ENCODE measurements around the gene BCAS1.

Gene BCAS1, protein sequence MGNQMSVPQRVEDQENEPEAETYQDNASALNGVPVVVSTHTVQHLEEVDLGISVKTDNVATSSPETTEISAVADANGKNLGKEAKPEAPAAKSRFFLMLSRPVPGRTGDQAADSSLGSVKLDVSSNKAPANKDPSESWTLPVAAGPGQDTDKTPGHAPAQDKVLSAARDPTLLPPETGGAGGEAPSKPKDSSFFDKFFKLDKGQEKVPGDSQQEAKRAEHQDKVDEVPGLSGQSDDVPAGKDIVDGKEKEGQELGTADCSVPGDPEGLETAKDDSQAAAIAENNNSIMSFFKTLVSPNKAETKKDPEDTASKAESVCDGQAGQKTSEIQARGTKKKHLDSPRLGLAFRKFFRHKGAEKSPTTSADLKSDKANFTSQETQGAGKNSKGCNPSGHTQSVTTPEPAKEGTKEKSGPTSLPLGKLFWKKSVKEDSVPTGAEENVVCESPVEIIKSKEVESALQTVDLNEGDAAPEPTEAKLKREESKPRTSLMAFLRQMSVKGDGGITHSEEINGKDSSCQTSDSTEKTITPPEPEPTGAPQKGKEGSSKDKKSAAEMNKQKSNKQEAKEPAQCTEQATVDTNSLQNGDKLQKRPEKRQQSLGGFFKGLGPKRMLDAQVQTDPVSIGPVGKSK

GRCh38 chr20:54070187-54070987, at the start of gene BCAS1:
BCAS1 (minus strand) TSS chr20:54070594; CDS start chr20:54058718, 11,876 bp downstream.
- DNase-seq: no peak

DNA sequence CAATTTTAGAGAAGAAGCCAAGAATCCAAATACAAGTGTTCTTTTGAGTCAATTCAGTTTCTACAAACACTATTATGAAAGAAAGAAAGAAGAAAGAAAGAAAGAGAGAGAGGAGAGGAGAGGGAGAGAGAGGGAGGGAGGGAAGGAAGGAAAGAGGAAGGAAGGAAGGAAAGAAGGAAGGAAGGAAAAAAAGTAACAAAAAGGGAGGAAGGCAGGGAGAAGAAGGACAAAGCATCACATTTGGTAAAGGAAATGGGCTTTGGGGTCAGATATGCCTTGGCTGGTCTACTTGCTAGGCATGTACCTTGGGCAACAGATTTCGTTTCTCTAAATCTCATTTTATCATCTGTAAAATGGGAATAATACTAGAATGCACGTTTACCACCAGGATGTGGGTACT, 49.4 kb upstream of the BCAS1 start:
- no peak for DNase-seq

- no peak for DNase-seq
These were observed 48.0 kb upstream of the BCAS1 start for GRCh38 chr20:54118220-54119001.

GRCh38 chr20:54116550-54117235, 46.3 kb upstream of the BCAS1 start:
- DNase-seq: no peak

DNA sequence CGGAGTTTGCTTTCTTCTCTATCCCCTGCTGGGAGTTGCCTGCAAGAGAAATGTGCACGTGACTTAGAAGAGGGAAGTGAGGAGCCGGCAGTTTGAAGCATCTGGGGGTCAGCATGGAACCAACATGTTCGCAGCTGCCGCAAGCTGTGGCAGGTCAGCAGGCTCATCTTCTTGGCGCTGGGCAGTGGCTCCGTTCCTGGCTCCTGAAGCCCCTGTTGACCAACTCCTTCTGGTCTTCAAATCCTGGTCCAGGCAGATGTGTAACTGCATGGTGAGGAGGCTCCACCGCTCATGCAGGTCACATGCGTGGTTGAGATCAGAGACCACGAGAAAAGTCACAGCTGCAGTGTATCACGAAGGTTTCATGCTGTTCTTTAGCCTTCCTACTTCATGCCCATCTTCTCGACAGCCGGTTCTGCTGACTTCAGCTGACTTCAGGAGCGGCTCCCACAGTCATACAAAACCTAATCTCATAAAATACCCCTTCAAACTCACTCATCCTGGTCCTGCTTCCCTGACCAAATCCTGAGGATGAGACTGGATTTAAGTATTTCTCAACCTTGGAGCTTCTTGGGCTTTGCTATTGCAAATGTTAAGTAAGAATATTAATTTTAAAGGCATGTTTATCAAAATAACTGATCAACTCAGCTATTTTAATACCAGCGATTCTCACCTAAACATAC, 44.9 kb upstream of the BCAS1 start:
- DNase-seq: no peak

DNA sequence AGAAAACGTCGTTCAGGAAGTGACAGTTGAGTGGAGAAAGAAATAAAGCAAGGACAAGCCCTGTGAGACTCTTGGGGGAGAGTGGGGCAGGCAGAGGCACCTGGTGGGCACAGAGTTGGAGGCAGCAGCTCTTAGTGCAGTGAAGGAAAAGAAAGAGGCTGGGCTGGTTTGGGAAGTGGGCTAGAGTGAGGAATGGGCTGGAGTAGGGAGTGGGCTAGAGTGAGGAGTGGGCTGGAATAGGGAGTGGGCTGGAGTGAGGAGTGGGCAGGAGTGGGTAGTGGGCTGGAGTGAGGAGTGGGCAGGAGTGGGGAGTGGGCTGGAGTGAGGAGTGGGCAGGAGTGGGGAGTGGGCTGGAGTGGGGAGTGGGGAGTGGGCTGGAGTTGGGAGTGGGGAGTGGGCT, 43.7 kb upstream of the BCAS1 start:
- DNase-seq: no peak

DNA sequence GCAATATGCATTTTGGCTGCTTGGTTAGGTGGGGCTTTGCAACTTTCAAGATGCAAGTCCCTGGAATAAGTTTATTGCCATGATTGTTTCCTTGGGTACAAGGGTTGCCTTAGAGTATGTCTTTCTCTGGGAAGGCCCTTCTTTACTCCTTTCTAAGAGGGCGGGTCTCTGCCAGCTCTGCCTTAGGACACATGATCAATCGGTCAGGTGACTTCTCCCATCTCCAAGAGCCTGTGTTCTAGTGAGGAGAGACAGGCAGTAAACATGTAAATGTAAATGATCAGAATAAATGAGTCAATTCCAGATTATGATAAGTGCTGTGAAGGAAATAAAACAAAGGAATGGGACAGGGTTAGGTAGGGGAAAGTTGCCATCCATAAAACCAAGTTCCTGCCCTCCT, 43.2 kb upstream of the BCAS1 start:
- DNase-seq: no peak

DNA sequence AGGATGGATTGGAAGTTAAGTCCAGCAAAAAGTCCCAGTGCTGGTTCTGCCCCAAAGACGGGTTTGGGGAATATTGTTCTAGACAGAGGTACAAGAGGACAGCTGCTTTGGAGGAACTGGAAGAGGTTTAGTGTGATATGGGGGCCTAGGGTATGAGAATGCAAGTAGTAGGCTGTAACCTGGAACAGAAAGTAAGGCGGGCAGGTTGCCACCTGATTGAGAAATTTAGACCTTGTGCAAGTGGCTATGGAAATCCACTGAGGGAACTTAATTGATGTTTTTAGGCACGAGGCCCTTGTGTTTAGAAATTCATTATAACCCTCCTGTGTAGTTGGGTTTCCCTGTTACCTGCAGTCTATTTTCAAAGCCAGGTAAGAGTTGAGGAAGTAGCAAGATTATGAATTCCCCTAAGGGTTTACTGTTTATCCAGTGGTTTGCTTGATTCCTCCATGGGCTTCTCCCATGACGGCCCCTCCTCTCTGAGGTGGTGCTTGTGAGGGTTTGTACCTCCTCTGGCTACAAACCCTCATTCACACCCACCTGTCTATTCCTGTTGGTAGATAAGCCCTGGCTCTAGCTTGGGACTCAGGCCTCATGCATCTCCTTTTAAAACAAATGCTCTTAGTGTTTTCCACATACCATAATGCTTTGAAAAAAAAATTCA, 42.0 kb upstream of the BCAS1 start:
- no peak for DNase-seq

DNA sequence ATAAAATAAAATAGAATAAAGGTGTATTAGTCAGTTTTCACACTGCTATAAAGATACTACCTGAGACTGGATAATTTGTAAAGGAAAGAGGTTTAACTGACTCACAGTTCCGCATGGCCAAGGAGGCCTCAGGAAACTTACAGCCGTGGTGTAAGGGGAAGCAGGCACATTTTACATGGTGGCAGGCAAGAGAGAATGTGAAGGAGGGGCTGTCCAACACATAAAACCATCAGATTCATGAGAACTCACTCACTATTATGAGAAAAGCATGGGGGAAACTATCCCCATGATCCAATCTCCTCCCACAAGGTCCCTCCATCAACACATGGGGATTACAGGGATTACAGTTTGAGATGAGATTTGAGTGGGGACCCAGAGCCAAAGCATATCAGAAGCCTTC, 41.1 kb upstream of the BCAS1 start:
- no peak for DNase-seq

DNA sequence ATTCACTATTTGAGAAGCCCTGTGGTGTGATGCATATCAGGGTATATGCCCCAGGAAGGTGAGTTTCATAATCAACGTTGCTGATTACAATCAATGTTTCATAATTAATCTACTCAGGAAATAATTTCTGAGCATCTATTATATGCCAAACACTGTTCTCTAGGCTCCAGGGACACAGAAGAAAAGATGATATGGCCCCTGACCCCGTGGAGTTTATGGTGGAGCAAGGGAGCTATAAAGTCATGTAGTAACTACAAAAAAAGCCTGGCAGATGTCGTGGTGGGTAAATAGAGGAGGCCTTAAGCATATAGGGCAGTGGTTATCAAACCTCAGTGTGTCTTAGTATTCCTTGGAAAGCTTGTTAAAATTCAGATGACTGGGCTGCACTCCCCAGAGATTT, 40.1 kb upstream of the BCAS1 start:
- DNase-seq: no peak

DNA sequence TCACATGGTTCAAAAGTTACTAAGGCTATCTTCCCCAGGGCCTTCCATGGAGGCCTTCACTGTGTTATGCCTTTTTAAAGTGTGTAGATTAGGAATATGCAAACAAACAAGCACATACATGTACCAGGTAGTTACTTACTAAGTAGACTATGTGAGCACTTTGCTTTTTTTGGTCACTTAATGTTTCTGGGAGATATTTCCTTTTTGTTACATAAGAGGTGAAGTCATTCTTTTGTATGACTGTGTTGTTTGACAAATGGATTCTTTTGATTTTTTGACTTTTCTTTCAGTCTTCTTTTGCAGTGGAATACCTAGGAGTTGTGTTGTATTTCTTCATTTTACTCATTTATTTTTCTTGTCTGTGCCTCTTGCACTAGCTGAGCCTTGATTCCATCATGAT, 39.6 kb upstream of the BCAS1 start:
- DNase-seq: no peak

- no peak for DNase-seq
These were observed 38.4 kb upstream of the BCAS1 start for GRCh38 chr20:54108817-54109216.

- DNase-seq: no peak
These were observed 37.9 kb upstream of the BCAS1 start for GRCh38 chr20:54108326-54108642.

GRCh38 chr20:54107600-54108325, 37.4 kb upstream of the BCAS1 start:
- no peak for DNase-seq

DNA sequence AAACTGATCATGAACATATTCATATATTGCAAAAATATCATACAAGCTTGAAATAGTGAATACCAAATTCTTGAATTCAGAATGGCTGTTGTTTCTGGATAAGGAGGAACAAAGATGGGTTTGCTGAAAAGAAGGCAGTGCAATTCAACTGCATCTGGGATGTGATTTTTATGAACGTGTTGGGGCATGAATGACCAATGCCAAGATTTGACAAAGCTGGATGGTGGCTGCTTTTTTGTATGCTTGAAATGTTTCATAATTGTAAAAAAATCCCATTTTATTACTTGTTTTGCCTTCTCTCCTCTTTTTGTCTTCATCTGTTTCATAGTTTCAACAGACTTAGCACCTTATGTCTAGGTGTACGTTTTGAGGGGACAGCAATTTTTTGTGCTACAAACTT, 36.8 kb upstream of the BCAS1 start:
- DNase-seq: no peak

DNA sequence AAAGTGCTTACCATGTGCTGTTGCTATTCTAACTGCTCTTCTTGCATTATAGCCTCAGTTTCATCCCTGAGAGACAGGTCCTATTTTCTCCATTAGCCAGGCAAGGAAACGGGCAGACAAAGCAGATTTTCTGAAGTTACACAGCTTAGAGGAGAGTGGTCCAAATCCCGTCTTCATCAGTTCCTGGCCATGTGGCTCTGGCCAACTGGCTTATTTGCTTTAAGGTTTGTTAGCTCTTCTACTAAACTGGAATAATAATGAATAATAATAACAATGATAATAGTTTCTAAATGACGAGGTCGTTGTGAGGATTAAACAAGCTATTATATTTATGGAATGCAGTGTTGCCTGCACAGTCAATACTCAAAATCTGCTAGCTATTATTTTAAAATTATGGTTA, 35.8 kb upstream of the BCAS1 start:
- DNase-seq: no peak

GRCh38 chr20:54105653-54106052, 35.3 kb upstream of the BCAS1 start:
- DNase-seq: no peak

DNA sequence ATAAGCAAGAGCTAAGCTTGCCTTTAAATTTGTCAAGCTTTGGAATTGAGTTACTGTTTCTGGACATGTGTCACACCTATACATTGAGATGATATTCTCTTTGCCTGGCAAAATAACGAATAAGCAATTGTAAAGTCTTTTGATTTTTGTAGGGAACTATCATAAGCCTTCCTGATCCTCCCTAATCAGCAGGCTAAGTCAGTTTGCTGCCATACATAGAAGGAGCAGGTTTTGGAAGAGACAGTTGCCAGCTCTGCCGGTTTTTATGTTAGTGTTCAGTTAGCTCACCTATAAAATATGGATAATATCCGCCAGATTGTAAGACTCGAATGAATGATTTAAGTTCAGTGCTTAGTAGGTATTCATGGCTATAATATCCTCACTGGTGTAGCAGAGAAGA, 34.4 kb upstream of the BCAS1 start:
- DNase-seq: no peak

DNA sequence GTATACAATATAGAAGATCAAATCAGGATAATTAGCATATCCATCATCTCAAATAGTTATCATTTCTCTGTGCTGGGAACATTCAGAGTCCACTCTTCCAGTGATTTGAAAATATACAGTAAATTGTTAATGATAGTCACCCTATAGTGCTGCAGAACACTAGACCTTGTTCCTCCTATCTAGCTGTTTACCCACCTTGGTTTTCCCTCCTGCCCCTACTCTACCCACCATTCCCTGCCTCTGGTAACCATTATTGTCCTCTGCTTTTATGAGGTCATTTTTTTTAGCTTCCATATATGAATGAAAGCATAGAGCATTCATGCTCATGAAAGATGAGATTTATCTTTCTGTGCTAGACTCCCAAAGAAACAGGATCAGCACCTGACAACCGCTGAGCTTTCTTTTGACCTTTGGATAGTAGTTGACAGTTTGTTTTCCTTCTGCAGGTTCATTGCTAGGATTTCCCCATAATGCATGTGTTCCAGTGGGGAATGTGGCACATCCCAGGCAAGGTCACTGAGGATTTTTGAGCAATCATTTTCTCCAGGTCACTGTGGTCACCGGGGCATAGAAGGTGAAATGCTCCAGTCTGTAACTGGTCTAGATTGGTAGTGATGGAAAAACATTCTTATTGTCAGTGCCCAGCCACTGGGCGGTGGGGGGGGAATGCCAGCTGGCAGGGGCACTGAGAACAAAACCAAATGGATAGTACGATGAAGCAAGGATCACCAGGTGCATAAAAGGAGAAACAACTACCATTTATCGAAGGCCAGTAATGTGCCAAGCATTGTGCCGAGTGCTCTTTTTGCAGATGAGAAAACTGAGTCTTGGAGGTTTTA, 33.6 kb upstream of the BCAS1 start:
- no peak for DNase-seq

All from fibroblast of skin of right quadriceps (primary cell).